Measurements from ENCODE around the gene PNISR. TPM values are rescaled to one million over a fixed set of nuclear protein-coding genes. Genes with fewer than 3 reads are reported as not detected.

Gene PNISR
- total RNA-seq, 1 donor, result 78.2 TPM

DNA sequence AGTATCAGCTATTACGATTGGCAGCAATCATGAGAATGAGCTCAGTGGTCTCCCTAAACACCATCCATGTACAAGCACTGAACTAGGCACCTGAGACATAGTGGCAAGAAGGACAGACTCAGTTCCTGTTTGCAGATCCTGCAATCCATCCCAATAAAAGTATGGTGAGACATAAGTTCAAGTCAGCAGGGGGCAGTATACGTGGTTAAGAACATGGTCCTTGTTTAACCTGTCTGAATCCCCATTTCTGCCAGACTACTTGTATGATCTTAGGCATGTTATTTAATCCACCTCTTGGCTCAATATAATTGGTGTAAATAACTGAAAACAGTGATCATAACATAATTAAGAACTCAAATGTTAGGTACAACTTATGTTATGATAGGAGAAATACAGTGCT, 33.2 kb upstream of the PNISR start:
- Histone ChIP-seq H4K20me1 (ENCODE audit: insufficient read depth, low read length) (peaks cover 4% of the 10 kb centered on the region), H3K4me1 (ENCODE audit: insufficient read depth, low read length) (no peaks in the 10 kb centered on the region), H3K36me3 (ENCODE audit: insufficient read depth, low read length) (peaks cover 4% of the 10 kb centered on the region), H3K79me2 (ENCODE audit: insufficient read depth, low read length) (no peaks in the 10 kb centered on the region), H2AFZ (ENCODE audit: low read length) (no peak overlapping the region), H3K27me3 (ENCODE audit: insufficient read depth, low read length) (no peaks in the 10 kb centered on the region), H3K27ac (ENCODE audit: low read depth, low read length) (no peak overlapping the region), H3K4me3 (ENCODE audit: insufficient read depth, low read length) (no peak overlapping the region), H3K9me3 (ENCODE audit: low read depth, low read length) (no peaks in the 10 kb centered on the region), H3K4me2 (ENCODE audit: insufficient read depth, low read length) (no peak overlapping the region)
- TF ChIP-seq, protein P1, sequence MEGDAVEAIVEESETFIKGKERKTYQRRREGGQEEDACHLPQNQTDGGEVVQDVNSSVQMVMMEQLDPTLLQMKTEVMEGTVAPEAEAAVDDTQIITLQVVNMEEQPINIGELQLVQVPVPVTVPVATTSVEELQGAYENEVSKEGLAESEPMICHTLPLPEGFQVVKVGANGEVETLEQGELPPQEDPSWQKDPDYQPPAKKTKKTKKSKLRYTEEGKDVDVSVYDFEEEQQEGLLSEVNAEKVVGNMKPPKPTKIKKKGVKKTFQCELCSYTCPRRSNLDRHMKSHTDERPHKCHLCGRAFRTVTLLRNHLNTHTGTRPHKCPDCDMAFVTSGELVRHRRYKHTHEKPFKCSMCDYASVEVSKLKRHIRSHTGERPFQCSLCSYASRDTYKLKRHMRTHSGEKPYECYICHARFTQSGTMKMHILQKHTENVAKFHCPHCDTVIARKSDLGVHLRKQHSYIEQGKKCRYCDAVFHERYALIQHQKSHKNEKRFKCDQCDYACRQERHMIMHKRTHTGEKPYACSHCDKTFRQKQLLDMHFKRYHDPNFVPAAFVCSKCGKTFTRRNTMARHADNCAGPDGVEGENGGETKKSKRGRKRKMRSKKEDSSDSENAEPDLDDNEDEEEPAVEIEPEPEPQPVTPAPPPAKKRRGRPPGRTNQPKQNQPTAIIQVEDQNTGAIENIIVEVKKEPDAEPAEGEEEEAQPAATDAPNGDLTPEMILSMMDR (IDR thresholded peaks at IDR 0.05; ENCODE audit: extremely low read depth, low read depth, low read length), result peak; percentile 46
- DNase-seq (ENCODE audit: insufficient read length, low spot score, missing footprints), result no peak

DNA sequence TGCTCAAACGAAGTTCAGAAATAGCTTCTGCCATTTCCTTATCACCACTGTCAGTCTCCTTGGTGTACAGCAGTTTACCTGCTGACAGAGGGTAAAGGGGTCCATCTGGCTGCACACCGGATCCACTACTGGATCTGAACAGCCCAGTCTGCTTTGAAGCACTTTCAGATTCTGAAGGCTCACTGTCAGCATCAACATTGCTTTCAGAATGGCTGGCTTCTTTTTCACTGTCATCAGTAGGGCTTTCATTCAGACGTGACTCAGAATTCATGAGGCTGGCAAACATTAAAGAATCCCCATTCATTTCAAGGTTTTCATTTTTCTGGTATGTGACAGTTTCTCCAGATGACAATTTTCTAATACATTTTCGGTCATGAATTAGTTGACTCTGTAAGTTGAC, 21.0 kb upstream of the PNISR start:
- Histone ChIP-seq H4K20me1 (ENCODE audit: insufficient read depth, low read length) (no peaks in the 10 kb centered on the region), H3K4me3 (ENCODE audit: insufficient read depth, low read length) (no peak overlapping the region), H3K9me3 (ENCODE audit: low read depth, low read length) (no peaks in the 10 kb centered on the region), H3K36me3 (ENCODE audit: insufficient read depth, low read length) (peaks cover 3% of the 10 kb centered on the region), H2AFZ (ENCODE audit: low read length) (no peak overlapping the region), H3K4me1 (ENCODE audit: insufficient read depth, low read length) (no peaks in the 10 kb centered on the region), H3K79me2 (ENCODE audit: insufficient read depth, low read length) (no peaks in the 10 kb centered on the region), H3K27ac (ENCODE audit: low read depth, low read length) (no peak overlapping the region), H3K27me3 (ENCODE audit: insufficient read depth, low read length) (no peaks in the 10 kb centered on the region), H3K4me2 (ENCODE audit: insufficient read depth, low read length) (no peak overlapping the region)
- TF ChIP-seq, protein P1 (IDR thresholded peaks at IDR 0.05; ENCODE audit: extremely low read depth, low read depth, low read length), result no peak
- DNase-seq (ENCODE audit: insufficient read length, low spot score, missing footprints), result no peak

DNA sequence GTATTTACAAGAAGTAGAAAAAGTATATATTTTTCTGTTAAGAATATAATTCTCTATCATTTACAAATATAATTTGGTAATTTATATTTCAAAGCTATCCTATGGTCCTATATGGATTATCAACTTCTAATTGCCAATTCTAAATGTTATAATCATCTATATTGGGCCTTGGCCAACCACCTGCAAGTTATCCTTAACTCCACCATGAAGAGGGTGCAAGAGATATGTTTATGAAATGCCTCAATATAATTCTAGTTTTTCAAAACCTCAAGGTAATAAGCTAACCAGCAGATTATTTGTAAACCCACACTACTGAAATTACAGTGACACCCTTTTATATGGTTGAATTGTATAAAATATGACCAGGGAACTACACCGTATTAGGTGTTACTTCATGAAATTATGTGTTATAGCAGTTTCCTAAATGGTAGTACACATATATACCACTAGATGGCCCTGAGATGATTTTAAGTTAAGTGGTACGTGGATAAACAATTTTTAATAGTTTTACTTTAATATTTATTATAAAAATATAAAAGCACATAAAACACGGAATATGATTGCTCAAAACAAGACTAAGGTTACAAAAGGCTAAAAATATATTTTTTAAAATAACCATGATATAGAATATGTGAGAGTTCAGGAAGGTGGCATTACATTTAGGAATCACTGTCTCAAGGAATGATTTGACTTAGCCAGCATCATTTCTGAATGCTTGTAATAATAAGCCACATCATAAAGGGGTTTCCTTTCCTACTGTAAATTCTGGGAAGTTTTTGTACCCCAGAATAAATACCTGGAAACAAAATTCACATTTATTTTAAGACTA, 9.8 kb upstream of the PNISR start:
- Histone ChIP-seq H3K79me2 (ENCODE audit: insufficient read depth, low read length) (no peaks in the 10 kb centered on the region), H3K27me3 (ENCODE audit: insufficient read depth, low read length) (no peaks in the 10 kb centered on the region), H3K36me3 (ENCODE audit: insufficient read depth, low read length) (peaks cover 4% of the 10 kb centered on the region), H3K4me1 (ENCODE audit: insufficient read depth, low read length) (no peaks in the 10 kb centered on the region), H3K9me3 (ENCODE audit: low read depth, low read length) (no peaks in the 10 kb centered on the region), H4K20me1 (ENCODE audit: insufficient read depth, low read length) (no peaks in the 10 kb centered on the region), H3K27ac (ENCODE audit: low read depth, low read length) (no peak overlapping the region), H3K4me3 (ENCODE audit: insufficient read depth, low read length) (no peak overlapping the region), H3K4me2 (ENCODE audit: insufficient read depth, low read length) (no peak overlapping the region), H2AFZ (ENCODE audit: low read length) (no peak overlapping the region)
- peak; percentile 14 for DNase-seq (ENCODE audit: insufficient read length, low spot score, missing footprints)
- TF ChIP-seq, protein P1 (IDR thresholded peaks at IDR 0.05; ENCODE audit: extremely low read depth, low read depth, low read length), result peak; percentile 69

DNA sequence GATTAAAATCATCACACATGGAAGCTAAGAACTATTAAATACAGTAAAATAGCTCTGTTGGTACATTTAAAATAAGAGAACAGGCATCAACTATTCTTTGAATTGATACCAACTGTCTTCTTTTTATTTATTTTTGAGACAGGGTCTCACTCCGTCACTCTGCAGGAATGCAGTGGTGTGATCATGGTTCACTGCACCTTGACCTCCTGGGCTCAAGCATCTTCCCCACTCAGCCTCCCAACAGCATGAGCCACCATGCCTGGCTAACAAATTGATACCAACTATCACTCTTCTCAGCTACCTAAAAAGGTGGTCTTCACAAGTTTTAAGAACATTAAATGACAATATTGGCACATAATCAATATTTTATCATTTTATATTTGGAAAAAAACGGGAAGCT, 7.8 kb upstream of the PNISR start:
- Histone ChIP-seq H3K36me3 (ENCODE audit: insufficient read depth, low read length) (peaks cover 1% of the 10 kb centered on the region), H4K20me1 (ENCODE audit: insufficient read depth, low read length) (no peaks in the 10 kb centered on the region), H3K4me1 (ENCODE audit: insufficient read depth, low read length) (no peaks in the 10 kb centered on the region), H3K79me2 (ENCODE audit: insufficient read depth, low read length) (peaks cover 6% of the 10 kb centered on the region), H3K9me3 (ENCODE audit: low read depth, low read length) (no peaks in the 10 kb centered on the region), H2AFZ (ENCODE audit: low read length) (no peak overlapping the region), H3K27ac (ENCODE audit: low read depth, low read length) (no peak overlapping the region), H3K27me3 (ENCODE audit: insufficient read depth, low read length) (no peaks in the 10 kb centered on the region), H3K4me3 (ENCODE audit: insufficient read depth, low read length) (no peak overlapping the region), H3K4me2 (ENCODE audit: insufficient read depth, low read length) (no peak overlapping the region)
- TF ChIP-seq, protein P1 (IDR thresholded peaks at IDR 0.05; ENCODE audit: extremely low read depth, low read depth, low read length), result no peak
- no peak for DNase-seq (ENCODE audit: insufficient read length, low spot score, missing footprints)
